GM10266 (cell line): Measurements from ENCODE around the gene COPS6.

Experiments
- DNase-seq: peaks from one replicate; pipeline ENCODE4 v3.0.0; 2012; ENCODE audit errors: extremely low spot score
- CTCF ChIP-seq: IDR thresholded peaks from 2 replicates; pipeline ENCODE4 v1.5.1; 2012; ENCODE audit warnings: mild to moderate bottlenecking, low read depth; ENCODE audit not compliant: control insufficient read depth, insufficient read depth; ENCODE audit errors: missing control alignments

The COPS6 gene

GRCh38 chr7:100102950-100103840 lies 14.4 kb downstream of the COPS6 start:
- DNase-seq = no peak
- TF ChIP-seq CTCF = no peak

- no peak for TF ChIP-seq CTCF
- no peak for DNase-seq
Observed at GRCh38 chr7:100105534-100105933, 16.8 kb downstream of the COPS6 start.

GRCh38 chr7:100106633-100107032 lies 17.9 kb downstream of the COPS6 start:
- DNase-seq = no peak
- no peak for TF ChIP-seq CTCF

GRCh38 chr7:100107125-100107737 lies 18.5 kb downstream of the COPS6 start:
- DNase-seq = no peak
- no peak for TF ChIP-seq CTCF

- TF ChIP-seq CTCF = no peak
- DNase-seq = no peak
Observed at GRCh38 chr7:100107890-100108289, 19.1 kb downstream of the COPS6 start.

GRCh38 chr7:100109521-100110163 lies 20.9 kb downstream of the COPS6 start:
- no peak for DNase-seq
- TF ChIP-seq CTCF = no peak
